Osteoblast (primary cell): ENCODE results near the gene DUS2. TPM values are rescaled to one million over a fixed set of nuclear protein-coding genes. Genes with fewer than 3 reads are reported as not detected.
A peak's percentile ranks its signal among the peaks of the same experiment; 100 is the strongest.

Experiments
- DNase-seq: peaks from one replicate; pipeline ENCODE4 v3.0.0; 2011; ENCODE audit warnings: low spot score, mixed read lengths; ENCODE audit not compliant: insufficient read length; ENCODE audit errors: missing footprints
- H2AFZ ChIP-seq: 2 replicates; pipeline ENCODE4 v1.6.0; 2011; ENCODE audit warnings: mild to moderate bottlenecking, low read length
- H3K27ac ChIP-seq: 2 replicates; pipeline ENCODE4 v1.5.1; 2011; ENCODE audit warnings: mild to moderate bottlenecking, low read depth, low read length, moderate library complexity
- H3K27me3 ChIP-seq: 2 replicates; pipeline ENCODE4 v1.6.0; 2012; ENCODE audit warnings: mild to moderate bottlenecking, control low read depth, inconsistent platforms, low read length, moderate library complexity; ENCODE audit not compliant: insufficient read depth
- H3K36me3 ChIP-seq: 2 replicates; pipeline ENCODE4 v1.5.1; 2011; ENCODE audit warnings: mild to moderate bottlenecking, low read length, control low read depth, moderate library complexity; ENCODE audit not compliant: insufficient read depth
- H3K4me1 ChIP-seq: 2 replicates; pipeline ENCODE4 v1.5.1; 2011; ENCODE audit warnings: mild to moderate bottlenecking, low read length, control low read depth, moderate library complexity; ENCODE audit not compliant: insufficient read depth
- H3K4me2 ChIP-seq: 2 replicates; pipeline ENCODE4 v1.6.0; 2011; ENCODE audit warnings: mild to moderate bottlenecking, low read length; ENCODE audit not compliant: insufficient read depth
- H3K4me3 ChIP-seq: fragments of 200-600 bp; sonication (generic); 3 replicates; pipeline ENCODE4 v1.5.1; 2012; ENCODE audit warnings: mild to moderate bottlenecking, low read length, inconsistent platforms; ENCODE audit not compliant: insufficient read depth
- H3K79me2 ChIP-seq: 2 replicates; pipeline ENCODE4 v1.6.0; 2012; ENCODE audit warnings: mild to moderate bottlenecking, low read length, control low read depth, inconsistent platforms; ENCODE audit not compliant: insufficient read depth
- H3K9me3 ChIP-seq: 2 replicates; pipeline ENCODE4 v1.5.1; 2011; ENCODE audit warnings: low read depth, low read length, control low read depth
- H4K20me1 ChIP-seq: 2 replicates; pipeline ENCODE4 v1.6.0; 2012; ENCODE audit warnings: mild to moderate bottlenecking, low read length, control low read depth; ENCODE audit not compliant: insufficient read depth
- total RNA-seq: library from RNA; depleted of rRNA; stranded (reverse); fragments of >200 nt; gene quantifications from 2 replicates; pipeline ENCODE4 v1.2.3, GENCODE V29; 2012
- TF ChIP-seq, protein P1 (sequence below): IDR thresholded peaks from 2 replicates; pipeline ENCODE4 v1.5.1; 2011; ENCODE audit warnings: mild to moderate bottlenecking, low read depth, low read length, moderate library complexity; ENCODE audit errors: extremely low read depth

The DUS2 gene
- total RNA-seq, 1 donor: 8.7 TPM

DNA sequence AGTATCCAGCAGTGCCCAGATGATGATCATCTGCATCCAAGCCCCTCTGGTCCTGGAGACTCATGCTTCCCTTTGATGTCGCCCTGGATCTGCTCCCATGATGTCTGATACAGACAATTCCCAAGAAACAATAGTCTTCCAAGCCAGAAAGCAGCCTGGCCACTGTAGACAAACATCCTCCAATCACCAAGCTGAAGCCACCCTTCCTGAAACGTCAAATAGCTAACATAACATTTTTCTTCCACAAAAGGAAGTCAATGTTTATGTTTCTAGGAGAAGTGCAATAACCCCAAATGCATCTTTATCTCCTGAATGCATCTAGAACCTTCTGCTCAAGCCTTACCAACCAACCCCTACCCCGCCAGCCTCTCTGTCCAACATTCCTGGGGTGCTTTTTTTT is 22.6 kb upstream of the DUS2 start:
- Histone ChIP-seq H3K9me3 (no peaks in the 10 kb centered on the region), H3K4me3 (no peak overlapping the region), H4K20me1 (no peaks in the 10 kb centered on the region), H3K79me2 (no peaks in the 10 kb centered on the region), H3K27ac (no peak overlapping the region), H3K4me2 (no peak overlapping the region), H3K4me1 (peaks cover 7% of the 10 kb centered on the region), H3K27me3 (no peaks in the 10 kb centered on the region), H2AFZ (no peak overlapping the region), H3K36me3 (no peaks in the 10 kb centered on the region)
- DNase-seq: no peak
- TF ChIP-seq, protein P1, sequence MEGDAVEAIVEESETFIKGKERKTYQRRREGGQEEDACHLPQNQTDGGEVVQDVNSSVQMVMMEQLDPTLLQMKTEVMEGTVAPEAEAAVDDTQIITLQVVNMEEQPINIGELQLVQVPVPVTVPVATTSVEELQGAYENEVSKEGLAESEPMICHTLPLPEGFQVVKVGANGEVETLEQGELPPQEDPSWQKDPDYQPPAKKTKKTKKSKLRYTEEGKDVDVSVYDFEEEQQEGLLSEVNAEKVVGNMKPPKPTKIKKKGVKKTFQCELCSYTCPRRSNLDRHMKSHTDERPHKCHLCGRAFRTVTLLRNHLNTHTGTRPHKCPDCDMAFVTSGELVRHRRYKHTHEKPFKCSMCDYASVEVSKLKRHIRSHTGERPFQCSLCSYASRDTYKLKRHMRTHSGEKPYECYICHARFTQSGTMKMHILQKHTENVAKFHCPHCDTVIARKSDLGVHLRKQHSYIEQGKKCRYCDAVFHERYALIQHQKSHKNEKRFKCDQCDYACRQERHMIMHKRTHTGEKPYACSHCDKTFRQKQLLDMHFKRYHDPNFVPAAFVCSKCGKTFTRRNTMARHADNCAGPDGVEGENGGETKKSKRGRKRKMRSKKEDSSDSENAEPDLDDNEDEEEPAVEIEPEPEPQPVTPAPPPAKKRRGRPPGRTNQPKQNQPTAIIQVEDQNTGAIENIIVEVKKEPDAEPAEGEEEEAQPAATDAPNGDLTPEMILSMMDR: no peak

DNA sequence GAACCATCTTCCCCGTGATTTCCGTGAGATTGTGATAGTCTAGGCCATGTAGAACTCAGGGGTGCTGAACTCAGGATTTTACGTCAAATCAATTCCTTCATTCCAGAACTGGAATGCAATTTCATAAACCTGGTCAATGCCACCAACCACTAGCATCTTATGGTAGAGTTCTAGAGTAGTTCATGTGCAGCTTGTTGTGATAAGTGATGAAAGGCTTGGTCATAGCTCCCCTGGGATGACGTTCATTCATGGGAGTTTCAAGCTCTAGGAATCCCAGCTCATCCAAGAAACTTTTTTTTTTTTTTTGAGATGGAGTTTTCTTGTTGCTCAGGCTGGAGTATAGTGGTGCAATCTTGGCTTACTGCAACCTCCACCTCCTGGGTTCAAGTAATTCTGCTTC is 20.1 kb upstream of the DUS2 start:
- Histone ChIP-seq H3K27me3 (no peaks in the 10 kb centered on the region), H3K4me2 (peak overlapping the region; percentile 10), H4K20me1 (no peaks in the 10 kb centered on the region), H2AFZ (no peak overlapping the region), H3K79me2 (no peaks in the 10 kb centered on the region), H3K9me3 (no peaks in the 10 kb centered on the region), H3K27ac (no peak overlapping the region), H3K36me3 (no peaks in the 10 kb centered on the region), H3K4me3 (no peak overlapping the region), H3K4me1 (peaks cover 7% of the 10 kb centered on the region)
- peak; percentile 96 for DNase-seq
- TF ChIP-seq, protein P1: no peak

DNA sequence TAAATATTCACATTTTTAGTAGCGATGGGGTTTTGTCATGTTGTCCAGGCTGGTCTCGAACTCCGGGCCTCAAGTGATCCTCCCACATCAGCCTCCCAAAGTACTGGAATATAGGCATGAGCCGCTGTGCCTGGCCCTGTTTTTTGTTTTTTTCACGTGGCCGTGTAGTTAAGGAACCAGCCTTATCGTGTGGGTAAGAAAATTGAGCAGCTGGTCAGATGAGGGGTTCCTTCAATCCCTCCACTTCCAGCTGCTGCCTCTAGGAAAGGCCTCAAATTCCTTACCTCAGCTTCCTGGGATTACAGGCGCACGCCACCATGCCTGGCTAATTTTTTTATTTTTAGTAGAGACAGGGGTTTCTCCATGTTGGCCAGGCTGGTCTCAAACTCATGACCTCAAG is 17.9 kb upstream of the DUS2 start:
- Histone ChIP-seq H3K9me3 (no peaks in the 10 kb centered on the region), H3K4me2 (no peak overlapping the region), H3K79me2 (no peaks in the 10 kb centered on the region), H3K27ac (no peak overlapping the region), H3K36me3 (no peaks in the 10 kb centered on the region), H3K4me1 (peaks cover 7% of the 10 kb centered on the region), H2AFZ (no peak overlapping the region), H4K20me1 (no peaks in the 10 kb centered on the region), H3K27me3 (no peaks in the 10 kb centered on the region), H3K4me3 (no peak overlapping the region)
- TF ChIP-seq, protein P1: no peak
- DNase-seq: no peak

DNA sequence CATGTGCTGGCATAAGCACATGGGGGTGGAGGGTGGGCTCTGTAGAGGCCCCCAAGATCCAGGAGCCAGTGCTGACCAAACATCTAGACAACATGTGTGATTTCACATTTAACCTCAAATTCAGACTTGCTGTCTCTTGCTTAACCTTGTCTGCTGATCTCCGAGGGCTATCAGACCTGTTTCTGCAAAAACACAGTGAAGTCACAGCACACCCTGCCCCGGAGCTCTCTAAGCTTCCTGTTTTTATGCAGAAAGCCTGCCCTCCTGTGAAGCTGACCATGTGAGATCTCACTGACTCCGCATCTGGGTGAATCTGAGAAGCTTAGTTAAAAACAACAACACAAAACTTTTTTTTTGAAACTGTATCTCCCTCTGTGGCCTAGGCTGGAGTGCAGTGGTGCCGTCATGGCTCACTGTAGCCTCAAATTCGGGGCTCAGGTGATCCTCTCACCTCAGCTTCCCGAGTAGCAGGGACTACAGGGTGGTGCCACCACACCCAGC is 17.2 kb upstream of the DUS2 start:
- Histone ChIP-seq H3K79me2 (no peaks in the 10 kb centered on the region), H3K4me2 (no peak overlapping the region), H4K20me1 (no peaks in the 10 kb centered on the region), H3K27me3 (no peaks in the 10 kb centered on the region), H3K27ac (no peak overlapping the region), H3K4me1 (peaks cover 7% of the 10 kb centered on the region), H3K4me3 (no peak overlapping the region), H3K9me3 (no peaks in the 10 kb centered on the region), H2AFZ (no peak overlapping the region), H3K36me3 (no peaks in the 10 kb centered on the region)
- DNase-seq: no peak
- TF ChIP-seq, protein P1: no peak
